ENCODE results near the gene KLK7. TPM values are rescaled to one million over a fixed set of nuclear protein-coding genes. Genes with fewer than 3 reads are reported as not detected.

The KLK7 gene
- total and polyA plus RNA-seq, 2 of the 4 experiments (the other 2 are of a cell fraction): not detected

DNA sequence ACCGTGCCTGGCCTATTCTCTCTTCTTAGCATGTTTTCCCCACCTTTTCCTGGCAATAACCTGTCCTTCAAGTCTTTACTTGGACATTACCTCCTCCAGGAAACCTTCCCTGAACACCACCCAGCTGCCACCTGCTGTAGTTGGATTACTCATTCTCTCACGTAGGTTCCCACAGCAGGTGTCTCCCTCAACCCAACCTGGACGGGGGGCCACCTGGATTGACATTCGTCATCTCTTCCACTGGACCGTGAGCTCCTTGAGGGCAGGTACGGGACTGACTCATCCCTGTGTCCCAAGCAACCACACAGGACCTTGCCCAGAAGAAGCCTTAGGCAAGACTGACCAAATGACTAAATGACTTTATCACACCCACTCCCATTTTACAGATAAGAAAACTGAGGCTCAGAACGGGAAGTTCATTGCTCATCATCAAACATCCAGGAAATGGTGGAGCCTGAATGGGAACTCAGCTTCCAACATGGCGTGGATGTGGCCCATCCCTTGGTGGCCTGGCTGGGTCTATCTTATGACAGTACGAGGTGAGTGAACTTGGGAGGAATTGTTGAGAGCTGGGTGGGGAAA lies 10.8 kb downstream of the KLK7 start:
- ChIA-PET CTCF (no interaction called here), POLR2A (ENCODE audit: unreplicated experiment) (no interaction called here)
- Histone ChIP-seq H2BK5ac (ENCODE audit: low read depth, low read length, poor library complexity, severe bottlenecking) (no peak overlapping the region), H4K20me1 (ENCODE audit: insufficient read depth, low read length) (no peaks in the 10 kb centered on the region), H3K9me3 (ENCODE audit: control insufficient read depth, insufficient read depth, low read length) (no peaks in the 10 kb centered on the region; the same call in none of the 2 replicates), H3K4ac (ENCODE audit: low read depth, low read length) (no peak overlapping the region), H2BK20ac (ENCODE audit: low read depth, low read length) (no peak overlapping the region), H2AK5ac (ENCODE audit: low read depth, low read length) (no peak overlapping the region), H3K23ac (ENCODE audit: low read depth, low read length) (no peak overlapping the region), H3K14ac (replicated peaks; ENCODE audit: low read depth, low read length) (no peak overlapping the region), H3K4me2 (ENCODE audit: low read depth, low read length) (no peak overlapping the region), H4K5ac (ENCODE audit: low read depth, low read length) (no peak overlapping the region), H3K9me1 (ENCODE audit: insufficient read depth, low read length) (no peaks in the 10 kb centered on the region), H3K27me3 (ENCODE audit: control insufficient read depth, insufficient read depth, low read length) (no peaks in the 10 kb centered on the region), H4K91ac (ENCODE audit: insufficient read depth, low read depth, low read length) (no peak overlapping the region), H2BK120ac (ENCODE audit: low read depth, low read length) (no peak overlapping the region), H2AFZ (replicated peaks; ENCODE audit: low read length, poor library complexity) (no peak overlapping the region), H3K79me1 (ENCODE audit: low read depth in 1 of 2, low read length in 2 of 2) (no peaks in the 10 kb centered on the region), H2AK9ac (replicated peaks; ENCODE audit: low read depth, low read length, poor library complexity) (no peak overlapping the region), H3K4me3 (ENCODE audit: insufficient read depth, low read depth, low read length) (no peak overlapping the region), H3K56ac (ENCODE audit: extremely low read depth, insufficient read depth, low read length) (no peak overlapping the region), H3K4me1 (ENCODE audit: control insufficient read depth, insufficient read depth, low read length) (no peaks in the 10 kb centered on the region), H3K18ac (ENCODE audit: low read depth, low read length) (no peak overlapping the region), H2BK15ac (ENCODE audit: low read depth, low read length) (no peak overlapping the region), H4K8ac (ENCODE audit: low read depth in 2 of 2, low read length in 2 of 2) (no peak overlapping the region), H3K36me3 (ENCODE audit: control insufficient read depth, insufficient read depth, low read length) (no peaks in the 10 kb centered on the region), H3K27ac (ENCODE audit: insufficient read depth, low read length) (no peak overlapping the region), H3K9ac (ENCODE audit: low read depth, low read length) (no peak overlapping the region)
- DNase-seq (no peak), ATAC-seq (ENCODE audit: low read depth) (no peak)
- intact Hi-C loops (cut with micrococcal nuclease) (no loop called here), in situ Hi-C loops (cut with MboI; ENCODE audit: low sequenced_read_pairs) (no loop called here), dilution Hi-C loops (cut with HindIII; ENCODE audit: low sequenced_read_pairs, unreplicated experiment) (no loop called here)
- 20% methylated on average over 2 of the region's 9 CpGs; no CpG with 5 or more reads in 1 of the 2 experiments for WGBS, 2 experiments (ENCODE audit: extremely low coverage in 2 of 2, insufficient read length in 1 of 2)
- TF ChIP-seq NFE2L2 (IDR thresholded peaks at IDR 0.05; ENCODE audit: low read depth, low read length) (no peak), CEBPB (IDR thresholded peaks at IDR 0.05; ENCODE audit: low read depth, low read length) (no peak), RAD21 (IDR thresholded peaks at IDR 0.05; ENCODE audit: low read length) (no peak), MAZ (IDR thresholded peaks at IDR 0.05; ENCODE audit: borderline replicate concordance, low read depth, low read length) (no peak), POLR2A (IDR thresholded peaks at IDR 0.05; ENCODE audit: low read depth, low read length) (no peak), SMC3 (IDR thresholded peaks at IDR 0.05; ENCODE audit: low read depth, low read length) (no peak), RCOR1 (IDR thresholded peaks at IDR 0.05; ENCODE audit: insufficient replicate concordance, low read length) (no peak), CHD1 (IDR thresholded peaks at IDR 0.05; ENCODE audit: low read depth, low read length) (no peak), MAFK (IDR thresholded peaks at IDR 0.05; ENCODE audit: low read depth, low read length) (no peak), BHLHE40 (IDR thresholded peaks at IDR 0.05; ENCODE audit: low read depth, low read length) (no peak), RFX5 (IDR thresholded peaks at IDR 0.05; ENCODE audit: low read depth, low read length) (no peak), MXI1 (IDR thresholded peaks at IDR 0.05; ENCODE audit: borderline replicate concordance, low read depth, low read length) (no peak), FOS (IDR thresholded peaks at IDR 0.05; ENCODE audit: low read depth, low read length) (no peak)
- TF ChIP-seq, protein P1, sequence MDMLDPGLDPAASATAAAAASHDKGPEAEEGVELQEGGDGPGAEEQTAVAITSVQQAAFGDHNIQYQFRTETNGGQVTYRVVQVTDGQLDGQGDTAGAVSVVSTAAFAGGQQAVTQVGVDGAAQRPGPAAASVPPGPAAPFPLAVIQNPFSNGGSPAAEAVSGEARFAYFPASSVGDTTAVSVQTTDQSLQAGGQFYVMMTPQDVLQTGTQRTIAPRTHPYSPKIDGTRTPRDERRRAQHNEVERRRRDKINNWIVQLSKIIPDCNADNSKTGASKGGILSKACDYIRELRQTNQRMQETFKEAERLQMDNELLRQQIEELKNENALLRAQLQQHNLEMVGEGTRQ (IDR thresholded peaks at IDR 0.05; ENCODE audit: low read depth, low read length): no peak
- TF ChIP-seq, protein P2, sequence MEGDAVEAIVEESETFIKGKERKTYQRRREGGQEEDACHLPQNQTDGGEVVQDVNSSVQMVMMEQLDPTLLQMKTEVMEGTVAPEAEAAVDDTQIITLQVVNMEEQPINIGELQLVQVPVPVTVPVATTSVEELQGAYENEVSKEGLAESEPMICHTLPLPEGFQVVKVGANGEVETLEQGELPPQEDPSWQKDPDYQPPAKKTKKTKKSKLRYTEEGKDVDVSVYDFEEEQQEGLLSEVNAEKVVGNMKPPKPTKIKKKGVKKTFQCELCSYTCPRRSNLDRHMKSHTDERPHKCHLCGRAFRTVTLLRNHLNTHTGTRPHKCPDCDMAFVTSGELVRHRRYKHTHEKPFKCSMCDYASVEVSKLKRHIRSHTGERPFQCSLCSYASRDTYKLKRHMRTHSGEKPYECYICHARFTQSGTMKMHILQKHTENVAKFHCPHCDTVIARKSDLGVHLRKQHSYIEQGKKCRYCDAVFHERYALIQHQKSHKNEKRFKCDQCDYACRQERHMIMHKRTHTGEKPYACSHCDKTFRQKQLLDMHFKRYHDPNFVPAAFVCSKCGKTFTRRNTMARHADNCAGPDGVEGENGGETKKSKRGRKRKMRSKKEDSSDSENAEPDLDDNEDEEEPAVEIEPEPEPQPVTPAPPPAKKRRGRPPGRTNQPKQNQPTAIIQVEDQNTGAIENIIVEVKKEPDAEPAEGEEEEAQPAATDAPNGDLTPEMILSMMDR (conservative IDR thresholded peaks at IDR 0.05; ENCODE audit: low read depth, low read length): no peak
- TF ChIP-seq, protein P3, sequence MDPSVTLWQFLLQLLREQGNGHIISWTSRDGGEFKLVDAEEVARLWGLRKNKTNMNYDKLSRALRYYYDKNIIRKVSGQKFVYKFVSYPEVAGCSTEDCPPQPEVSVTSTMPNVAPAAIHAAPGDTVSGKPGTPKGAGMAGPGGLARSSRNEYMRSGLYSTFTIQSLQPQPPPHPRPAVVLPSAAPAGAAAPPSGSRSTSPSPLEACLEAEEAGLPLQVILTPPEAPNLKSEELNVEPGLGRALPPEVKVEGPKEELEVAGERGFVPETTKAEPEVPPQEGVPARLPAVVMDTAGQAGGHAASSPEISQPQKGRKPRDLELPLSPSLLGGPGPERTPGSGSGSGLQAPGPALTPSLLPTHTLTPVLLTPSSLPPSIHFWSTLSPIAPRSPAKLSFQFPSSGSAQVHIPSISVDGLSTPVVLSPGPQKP (IDR thresholded peaks at IDR 0.05; ENCODE audit: borderline replicate concordance, low read depth, low read length): no peak
- BruUV-seq (replicated peaks): no TSS peak
